Prostate gland (tissue), 2 donors: ENCODE data around the gene C3orf20.

Experiments
- POLR2AphosphoS5 ChIP-seq: sonication (generic); formaldehyde crosslinking; IDR thresholded peaks from one replicate; pipeline ENCODE4 v1.6.1; 2017; ENCODE audit warnings: antibody characterized with exemption
- TF ChIP-seq, protein P1 (sequence below), 4 experiments: fragments of 200-600 bp in 2 of 4; fragments of 450-650 bp in 2 of 4; sonication (generic) in 2 of 4; IDR thresholded peaks; 1 replicate in 3 of 4; 2 replicates in 1 of 4; pipeline ENCODE4 v1.5.1; 2016 to 2019; ENCODE audit warnings: antibody characterized with exemption in 4 of 4, mild to moderate bottlenecking in 2 of 4, moderate library complexity in 2 of 4

DNA sequence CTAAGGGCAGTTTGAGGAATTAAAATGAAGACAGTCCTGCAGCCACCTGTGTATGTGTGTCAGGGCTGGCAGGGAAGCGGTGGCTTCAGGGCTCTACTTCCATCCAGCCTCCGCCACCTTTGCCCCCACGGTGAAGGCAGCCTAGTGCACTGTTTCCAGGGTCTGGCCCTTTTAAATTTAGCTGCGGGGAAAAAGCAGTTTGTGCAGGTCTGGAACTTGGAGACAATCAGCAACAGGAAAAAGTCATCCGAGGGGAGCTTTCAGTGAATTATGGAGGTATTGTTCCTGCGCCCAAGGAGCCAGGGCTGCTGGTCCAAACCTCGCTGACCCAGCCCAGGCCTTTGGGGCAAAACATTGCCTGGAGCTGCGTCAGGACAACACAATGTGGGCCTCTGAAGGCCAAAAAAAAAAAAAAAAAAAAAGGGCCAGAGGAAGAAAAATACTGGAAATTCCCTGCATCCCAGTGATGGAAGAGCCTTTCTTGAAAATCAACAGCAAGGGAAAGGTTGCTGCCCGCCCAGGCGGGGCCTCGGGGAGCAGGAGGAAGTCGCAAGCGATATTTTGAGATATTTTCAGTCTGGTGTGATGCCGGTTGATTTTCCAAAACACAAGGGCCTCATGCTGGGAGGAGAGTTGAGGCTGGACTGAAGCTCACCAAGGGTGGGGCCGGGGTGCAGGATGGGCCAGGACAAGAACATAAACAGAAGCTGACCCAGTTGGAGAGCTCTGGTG, 118.4 kb downstream of the C3orf20 start:
- TF ChIP-seq, protein P1, sequence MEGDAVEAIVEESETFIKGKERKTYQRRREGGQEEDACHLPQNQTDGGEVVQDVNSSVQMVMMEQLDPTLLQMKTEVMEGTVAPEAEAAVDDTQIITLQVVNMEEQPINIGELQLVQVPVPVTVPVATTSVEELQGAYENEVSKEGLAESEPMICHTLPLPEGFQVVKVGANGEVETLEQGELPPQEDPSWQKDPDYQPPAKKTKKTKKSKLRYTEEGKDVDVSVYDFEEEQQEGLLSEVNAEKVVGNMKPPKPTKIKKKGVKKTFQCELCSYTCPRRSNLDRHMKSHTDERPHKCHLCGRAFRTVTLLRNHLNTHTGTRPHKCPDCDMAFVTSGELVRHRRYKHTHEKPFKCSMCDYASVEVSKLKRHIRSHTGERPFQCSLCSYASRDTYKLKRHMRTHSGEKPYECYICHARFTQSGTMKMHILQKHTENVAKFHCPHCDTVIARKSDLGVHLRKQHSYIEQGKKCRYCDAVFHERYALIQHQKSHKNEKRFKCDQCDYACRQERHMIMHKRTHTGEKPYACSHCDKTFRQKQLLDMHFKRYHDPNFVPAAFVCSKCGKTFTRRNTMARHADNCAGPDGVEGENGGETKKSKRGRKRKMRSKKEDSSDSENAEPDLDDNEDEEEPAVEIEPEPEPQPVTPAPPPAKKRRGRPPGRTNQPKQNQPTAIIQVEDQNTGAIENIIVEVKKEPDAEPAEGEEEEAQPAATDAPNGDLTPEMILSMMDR (IDR thresholded peaks at IDR 0.05), result no peak
- TF ChIP-seq POLR2AphosphoS5, result no peak
